HG03196 (cell line): ENCODE data around the gene TNNT3.

Experiments
- ATAC-seq: cut with Tn5 transposase; IDR thresholded peaks from one replicate; pipeline ENCODE4 v1.9.1; 2021; ENCODE audit not compliant: unreplicated experiment

TNNT3 gene

DNA sequence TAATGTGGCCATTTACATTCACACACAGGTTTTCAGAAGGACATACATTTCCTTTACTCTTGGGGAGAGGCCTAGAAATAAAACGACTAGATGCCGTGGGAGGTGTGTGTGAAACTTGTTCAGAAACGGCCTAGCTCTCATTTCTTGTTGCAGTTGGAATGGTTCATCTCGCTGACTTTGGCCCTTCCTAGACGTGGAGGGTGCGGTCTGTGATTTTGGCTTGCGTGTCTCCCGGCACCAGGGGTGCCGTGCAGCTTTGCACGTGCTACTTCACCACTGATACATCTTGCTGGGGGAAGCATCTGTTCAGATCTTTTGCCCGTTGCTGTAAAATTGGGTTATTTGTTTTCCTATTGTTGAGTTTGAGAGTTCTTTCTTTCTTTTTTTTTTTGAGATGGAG lies 24.7 kb upstream of the TNNT3 start:
- no peak for ATAC-seq

DNA sequence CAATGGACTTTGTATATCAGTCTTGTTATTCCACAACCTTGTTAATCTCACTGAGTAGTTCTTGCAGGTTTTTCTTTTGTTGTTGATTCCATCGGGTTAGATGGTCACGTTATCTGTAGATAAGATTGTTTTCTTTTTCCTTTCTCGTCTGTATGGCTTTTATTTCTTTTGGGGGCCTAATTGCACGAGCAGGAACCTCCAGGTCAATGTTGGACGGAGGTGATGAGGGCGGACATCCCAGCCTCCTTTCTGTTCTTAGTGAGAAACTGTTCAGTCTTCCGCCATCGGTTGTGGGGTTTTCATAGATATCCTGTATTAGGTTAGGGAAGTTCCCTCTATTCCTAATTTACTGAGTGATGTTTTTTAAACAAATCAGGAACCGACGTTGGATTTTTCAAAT lies 23.0 kb upstream of the TNNT3 start:
- ATAC-seq = no peak

DNA sequence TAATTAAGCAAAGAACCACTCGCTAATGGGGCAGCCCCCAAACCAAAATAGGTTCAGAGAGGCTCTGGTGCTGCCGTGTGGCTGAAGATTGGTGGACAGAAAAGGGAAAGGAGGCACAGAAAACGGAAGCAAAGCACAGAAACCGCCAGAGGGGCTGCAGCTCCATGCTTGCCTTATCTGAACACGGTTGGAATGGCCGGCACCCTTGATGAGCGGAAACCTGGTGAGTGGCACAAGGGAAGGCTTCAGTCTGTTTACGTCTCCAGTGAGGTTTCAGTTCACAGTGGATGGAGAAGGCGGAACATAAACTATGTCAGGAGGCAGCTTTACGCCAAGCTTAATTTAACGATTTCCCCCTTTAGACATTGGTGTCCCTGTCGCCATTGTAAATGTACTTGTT lies 22.6 kb upstream of the TNNT3 start:
- no peak for ATAC-seq

DNA sequence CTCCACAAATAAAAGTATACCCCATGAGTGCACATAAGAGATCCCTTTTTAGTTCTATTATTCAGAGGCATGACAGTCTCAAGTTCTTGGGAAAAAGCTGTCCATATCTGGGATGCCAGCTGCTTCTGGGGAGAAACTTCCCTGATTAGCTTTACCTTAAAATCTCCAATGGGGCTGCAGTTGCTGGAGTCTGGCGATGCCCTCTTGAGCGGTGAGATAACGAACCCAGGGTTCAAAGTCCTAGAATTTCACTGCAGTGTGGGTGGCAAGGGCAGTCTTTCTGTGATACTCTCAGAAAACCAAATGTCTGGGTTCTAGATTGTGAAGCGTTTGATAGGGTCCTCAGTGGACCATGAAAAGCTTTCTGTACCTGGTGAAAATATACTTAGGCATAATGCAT lies 20.4 kb upstream of the TNNT3 start:
- ATAC-seq = no peak

DNA sequence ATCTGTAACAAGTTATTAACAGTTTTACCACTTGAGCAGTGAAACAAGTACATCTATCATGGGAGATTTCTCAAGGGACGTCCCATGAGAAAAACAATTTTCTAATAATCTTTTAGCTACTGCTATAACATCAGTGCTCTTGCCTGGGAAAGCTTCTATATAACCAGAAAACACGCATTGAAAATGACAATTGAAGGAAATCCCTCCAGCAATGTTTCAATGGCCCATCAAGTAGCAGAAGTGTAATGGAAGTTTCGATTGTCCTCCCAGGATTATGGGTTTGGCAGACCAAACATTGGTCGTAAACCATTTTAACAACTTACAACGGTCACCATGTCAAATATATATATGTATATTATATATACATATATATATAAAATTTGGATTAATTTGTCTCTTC lies 19.8 kb upstream of the TNNT3 start:
- no peak for ATAC-seq

DNA sequence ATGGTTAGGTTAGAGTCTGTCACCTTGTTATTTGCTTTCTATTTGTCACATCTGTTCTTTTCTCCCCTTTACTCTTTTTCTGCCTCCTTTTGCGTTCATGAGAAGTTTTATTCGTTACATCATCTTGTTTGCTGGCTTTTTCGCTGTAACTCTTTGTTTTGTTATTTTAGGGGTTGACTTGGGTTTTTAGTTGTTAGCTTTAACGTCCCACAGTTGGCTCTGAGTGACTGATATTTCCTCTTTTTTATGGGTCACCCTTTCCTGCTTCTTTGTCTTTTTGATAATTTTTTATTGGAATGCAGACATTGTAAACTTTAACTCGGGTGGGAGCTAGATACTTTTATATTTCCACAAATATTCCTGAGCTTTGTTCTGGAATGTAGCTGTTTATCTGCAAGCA lies 13.3 kb upstream of the TNNT3 start:
- ATAC-seq = no peak

DNA sequence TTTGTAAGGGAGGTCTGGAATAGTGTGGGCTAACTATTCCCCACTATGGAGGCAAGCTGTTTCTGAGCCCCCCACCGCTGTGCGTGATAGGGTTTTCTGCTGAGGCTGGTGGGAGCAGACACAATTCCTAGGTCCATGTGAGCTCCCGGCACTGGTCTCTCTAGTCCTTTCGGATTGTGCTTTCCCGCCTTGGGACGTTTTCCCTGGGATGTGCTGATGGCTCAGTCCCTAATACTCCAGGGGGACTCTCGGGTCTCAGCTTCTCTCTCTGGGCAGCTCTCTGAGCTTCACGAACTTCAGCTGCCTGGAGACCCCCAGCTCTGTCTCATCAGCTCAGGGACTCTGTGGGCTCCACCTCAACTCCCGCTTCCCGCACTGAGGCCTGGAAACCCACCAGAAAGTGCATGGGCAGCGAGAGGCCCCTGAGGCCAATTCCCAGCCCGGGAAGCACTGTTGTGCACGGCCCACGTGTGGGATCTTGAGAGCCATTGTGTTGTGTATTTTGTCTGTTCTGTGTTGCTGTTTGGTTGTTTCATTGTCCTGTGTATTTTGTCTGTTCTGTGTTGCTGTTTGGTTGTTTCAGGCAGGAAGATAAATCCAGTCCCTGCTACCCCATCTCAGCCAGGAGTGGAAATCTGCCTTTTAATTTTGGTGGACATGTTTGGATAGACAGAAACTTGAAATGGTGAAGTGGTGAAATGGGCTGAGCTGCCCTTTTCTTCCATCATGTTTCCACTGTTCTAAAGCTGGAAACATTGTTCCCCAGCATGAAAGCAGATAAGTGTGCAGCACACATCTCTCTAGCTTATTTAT lies 12.7 kb upstream of the TNNT3 start:
- no peak for ATAC-seq

DNA sequence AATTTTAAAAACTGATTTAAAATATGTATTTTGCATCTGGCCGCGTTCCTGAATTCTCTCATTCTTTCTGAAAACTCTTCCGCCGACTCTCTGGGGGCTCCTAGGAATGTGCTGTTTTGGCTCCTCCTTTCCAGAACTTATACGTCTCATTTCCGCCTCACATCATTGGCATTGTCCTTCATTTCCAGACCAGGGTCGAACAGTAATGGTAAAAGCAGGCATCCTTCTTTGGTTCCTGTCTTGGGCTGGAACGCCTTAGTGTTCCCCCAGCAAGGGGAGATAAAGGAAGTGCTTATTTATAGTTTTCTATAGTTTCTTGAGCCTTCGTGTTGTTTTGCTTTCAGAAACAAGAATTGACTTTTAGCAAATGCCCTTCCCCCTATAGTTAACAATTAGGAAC lies 10.9 kb upstream of the TNNT3 start:
- no peak for ATAC-seq

DNA sequence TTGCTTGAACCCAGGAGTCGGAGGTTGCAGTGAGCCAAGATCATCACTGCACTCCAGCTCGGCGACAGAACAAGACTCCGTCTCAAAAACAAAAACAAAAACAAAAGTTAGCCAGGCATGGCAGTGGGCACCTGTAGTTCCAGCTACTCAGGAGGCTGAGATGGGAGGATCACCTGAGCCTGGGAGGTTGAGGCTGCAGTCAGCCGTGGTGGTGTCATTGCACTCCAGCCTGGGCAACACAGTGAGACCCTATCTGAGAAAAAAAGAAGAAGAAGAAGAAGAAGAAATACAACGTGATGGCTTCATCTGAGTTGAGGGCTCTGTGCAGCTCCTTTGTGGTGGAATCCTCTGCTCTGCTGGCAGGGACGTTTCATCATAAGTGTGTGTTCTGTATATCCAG lies 10.0 kb upstream of the TNNT3 start:
- no peak for ATAC-seq

DNA sequence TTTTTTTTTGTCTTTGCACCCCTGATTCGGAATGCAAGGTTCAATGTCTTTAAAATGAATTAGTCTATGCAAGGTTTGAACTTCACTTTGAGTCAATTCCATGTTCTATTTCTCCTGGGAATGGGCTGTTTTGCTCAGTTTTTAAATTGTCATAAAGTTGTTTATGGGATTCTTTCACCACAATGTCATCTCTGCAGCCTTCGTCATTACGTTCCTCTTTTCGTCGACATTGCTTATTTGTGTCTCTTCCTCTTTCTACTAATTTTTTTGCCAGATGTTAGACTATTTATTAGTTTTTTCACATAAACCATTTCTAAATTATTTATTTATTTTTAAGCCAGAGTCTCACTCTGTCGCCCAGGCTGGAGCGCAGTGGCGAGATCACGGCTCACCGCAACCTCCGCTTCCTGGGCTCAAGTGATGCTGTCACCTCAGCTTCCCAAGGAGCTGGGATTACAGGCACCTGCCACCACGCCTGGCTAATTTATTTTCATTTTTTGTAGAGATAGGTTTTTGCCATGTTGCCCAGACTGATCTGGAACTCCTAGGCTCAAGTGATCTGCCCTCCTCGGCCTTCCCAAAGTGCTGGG lies 7.1 kb upstream of the TNNT3 start:
- ATAC-seq = no peak

DNA sequence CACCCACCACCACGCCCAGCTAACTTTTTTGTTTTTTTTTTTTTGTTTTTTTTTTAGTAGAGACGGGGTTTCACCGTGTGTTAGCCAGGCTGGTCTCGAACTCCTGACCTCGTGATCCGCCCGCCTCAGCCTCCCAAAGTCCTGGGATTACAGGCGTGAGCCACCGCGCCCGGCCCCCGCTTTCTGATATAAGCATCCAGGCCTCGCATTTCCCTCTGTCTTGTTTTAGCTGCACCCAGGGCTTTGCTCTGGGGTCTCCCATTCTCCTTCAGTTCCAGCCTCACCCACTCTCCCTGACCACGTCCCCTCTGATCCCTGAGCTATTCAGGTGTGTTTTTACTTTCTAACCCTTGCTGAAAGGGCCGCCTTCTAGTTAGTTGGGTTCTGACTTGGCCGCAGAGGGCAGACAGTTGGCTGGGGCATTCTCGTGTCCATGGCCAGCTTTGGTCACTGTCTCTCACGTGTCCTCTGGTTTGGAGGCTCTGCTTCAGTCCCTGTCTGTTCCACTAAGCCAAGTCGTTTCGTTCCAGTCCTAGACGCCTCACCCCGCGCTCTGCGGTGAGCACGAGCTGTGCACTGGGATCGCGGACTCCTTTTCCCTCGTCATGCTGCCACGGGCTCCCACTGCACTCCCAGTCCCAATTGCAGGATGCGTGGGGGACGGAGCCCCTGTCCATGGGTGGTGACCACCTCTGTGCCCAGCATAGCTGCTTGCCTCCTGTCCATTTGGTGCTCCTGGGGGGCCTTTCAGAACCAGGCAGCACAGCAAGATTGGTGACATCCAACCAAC lies 6.0 kb upstream of the TNNT3 start:
- ATAC-seq = no peak

DNA sequence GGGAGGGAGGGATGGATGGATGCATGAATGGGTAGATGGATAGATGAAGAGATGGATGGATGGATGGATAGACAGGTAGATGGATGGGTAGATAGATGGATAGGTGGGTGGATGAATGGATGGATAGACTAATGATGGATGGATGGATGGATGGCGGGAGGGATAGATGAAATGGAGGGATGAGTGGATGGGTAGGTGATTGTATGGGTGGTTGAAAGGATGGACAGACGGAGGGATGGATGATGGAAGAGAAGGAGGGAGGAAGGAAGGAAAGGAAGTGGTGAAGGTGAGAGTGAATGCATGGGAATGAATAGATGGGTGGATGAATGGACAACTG lies 3.7 kb upstream of the TNNT3 start:
- no peak for ATAC-seq

DNA sequence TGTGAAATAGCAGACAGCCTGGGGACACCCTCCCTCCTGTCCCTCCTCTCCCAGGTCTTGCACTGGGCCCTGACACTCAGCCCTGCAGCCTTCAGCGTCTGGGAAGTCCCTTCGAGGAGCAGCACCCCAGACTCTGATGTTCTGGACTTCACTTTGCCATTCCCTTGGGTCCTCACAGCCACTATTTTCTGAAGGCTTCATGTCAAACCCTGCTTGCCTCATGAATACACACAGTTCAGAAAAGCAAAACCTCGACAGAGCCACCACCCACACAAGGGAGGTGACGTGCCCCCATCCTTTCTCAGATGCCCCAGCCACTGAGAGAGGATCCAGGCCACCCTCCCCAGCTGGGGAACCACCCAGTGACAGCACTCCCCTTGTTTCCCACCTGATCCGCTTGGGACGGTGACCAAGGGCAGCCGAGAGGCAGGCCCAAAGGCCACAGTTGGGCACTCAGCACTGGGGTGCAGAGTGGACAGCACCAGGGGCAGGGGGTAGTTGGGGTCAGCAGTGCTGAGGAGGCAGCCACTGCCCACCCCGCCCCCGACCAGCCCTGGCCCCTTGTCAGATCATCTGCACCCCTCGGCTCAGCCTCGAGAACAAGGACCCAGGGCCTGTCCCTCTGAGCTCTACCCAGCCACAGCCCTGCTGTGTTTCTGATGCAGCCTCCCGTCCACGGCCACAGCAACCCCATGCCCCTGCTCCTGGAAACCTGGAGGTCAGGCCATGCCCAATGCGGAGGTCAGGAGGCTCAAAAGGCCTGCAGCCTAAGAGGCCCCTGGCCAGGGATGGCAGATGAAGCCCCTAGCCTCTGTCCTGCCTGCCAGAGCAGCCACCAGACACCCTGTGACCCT lies 3.1 kb upstream of the TNNT3 start:
- no peak for ATAC-seq

DNA sequence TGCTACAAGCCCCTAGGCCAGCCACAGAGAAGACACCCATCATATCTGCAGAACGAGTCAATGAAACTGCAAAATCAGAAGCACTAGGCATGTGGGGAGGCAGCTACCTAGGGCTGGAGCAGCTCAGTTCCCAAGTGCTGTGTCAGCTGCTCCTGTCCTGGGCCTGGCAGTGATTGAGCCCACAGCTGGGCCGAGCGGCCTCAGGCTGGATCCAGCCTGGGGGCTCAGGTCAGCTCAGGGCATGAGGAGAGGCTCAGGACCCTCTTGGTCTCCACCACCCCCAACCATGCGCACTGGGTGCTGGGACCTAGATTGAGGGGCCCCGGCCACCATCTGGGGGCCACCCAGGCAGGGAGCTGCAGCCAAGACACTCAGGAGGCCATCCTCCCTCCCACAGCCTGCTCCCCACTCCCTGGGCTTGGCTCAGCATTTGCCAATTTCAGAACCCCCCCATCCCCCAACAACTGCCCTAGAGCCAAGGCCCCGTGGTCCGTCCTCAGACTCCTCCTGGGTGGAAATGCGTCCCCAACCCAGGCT lies 2.4 kb upstream of the TNNT3 start:
- ATAC-seq = no peak

DNA sequence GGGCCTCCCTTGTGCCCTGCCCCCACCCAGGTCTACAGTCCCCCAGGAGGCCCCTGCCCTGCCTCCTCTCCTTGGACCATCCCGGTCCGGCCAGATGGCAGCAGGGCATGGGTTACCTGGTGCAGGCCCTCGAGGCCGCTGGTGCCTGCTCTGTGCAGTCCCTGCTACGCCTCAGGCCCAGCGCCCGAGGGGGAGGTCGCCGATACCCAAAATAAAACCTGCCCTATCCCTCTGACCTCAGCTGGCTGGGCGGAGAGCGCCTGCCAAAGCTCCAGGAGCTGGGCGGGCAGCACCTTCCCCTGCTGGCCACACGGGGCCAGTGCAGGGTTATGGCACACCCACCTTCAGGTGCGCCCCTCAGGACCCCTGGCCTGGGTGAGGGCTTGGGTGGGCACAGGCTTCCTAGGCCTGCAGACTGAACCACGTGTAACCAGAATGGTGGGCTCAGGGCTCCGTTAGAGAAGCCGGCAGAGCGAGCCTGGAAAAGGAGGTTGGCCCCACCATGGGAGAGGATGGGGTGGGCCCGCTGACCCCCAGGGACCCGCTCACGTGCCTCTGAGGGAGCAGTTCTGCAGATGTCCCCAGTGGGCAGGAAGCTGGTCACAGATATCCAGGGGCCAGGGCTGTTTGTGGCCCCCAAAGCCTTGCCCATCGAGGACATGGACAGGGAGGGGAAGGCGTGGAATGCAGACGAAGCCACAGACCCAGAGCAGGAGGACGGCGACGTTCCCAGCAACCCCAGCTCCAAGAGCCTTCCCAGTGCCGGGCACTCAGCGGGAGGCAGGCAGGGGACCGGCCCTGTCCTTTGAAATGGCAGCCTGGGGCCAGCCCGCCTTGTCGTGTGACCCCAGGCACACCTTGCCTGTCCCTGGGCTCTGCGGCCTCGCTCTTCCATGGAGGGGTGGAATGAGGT lies 1.7 kb upstream of the TNNT3 start:
- ATAC-seq = no peak

DNA sequence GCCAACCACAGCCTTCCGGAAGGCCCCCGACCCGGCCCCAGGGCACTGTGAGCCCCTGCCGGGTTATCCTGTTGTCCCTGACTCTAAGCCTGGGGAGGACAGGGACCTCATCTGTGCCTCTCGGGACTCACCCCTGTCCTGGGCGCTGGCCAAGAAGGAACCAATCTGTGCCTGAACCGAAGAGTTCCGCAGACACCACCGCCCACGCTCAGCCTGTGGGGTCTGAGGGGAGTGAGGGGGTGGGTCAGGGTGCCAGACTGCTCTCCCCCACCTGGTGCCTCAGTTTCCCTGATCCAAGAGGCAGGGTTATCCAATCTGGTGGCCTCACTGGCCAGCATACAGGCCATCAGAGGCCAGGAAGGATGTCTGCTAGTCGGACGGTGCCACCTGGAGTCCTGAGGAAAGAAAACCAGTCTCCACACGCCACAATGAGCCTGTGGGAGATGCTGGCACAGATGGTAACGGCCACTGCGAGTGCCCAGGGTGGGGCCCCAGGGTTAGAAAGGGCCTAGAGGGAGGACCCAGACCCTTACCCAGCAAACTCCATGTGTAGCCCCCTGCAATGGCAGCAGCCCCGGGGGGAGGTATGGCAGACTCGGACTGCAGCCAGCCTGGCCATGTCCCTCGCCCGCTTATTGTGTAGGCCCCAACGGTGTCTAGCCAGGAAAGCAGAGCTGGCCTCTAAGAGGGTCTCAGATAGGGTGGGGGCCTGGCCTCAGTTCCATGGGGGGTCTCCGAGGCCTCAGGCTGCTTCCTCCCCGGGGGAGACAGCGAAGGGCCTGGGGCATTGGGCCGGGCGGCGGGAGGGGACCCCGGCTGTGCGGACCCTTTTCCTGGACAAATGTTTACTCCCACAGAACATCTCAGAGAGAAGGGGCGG lies 827 bp upstream of the TNNT3 start:
- ATAC-seq = no peak

DNA sequence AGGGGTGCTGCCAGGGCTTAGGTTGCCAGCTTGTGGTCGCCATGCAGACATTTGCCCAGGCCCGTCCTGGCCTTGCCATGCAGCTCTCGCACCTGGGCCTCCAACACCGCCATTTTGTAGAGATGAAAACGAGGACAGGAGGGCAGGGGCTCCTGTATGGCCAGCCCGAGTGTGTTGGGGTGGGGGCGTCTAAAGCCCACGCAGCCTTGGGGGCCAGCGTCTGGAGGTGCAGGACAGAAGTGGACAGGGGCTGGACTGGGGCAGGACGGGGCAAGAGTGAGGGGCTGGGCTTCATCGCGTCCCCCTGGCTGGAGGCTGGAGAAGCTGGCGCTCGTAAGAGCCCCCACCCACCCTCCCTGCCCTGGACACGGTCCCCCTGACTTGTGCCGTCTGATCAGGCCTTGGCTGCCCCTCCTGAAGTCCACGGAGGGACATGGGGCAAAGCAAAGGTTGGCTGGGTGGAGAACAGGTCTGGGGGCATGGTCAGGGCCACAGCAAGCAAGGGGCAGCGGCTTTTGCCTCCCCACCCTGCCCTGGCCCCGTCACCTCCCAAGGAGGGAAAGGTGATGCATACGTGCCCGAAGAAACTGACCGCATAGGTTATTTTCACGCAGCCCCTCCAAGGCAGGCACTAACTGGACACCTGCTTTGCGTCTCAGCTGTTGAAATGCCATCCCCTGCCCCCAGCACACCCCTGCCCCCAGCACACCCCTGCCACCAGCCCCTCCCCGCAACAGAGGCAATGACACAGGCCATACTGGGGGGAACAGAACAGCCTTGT lies 815 bp downstream of the TNNT3 start:
- ATAC-seq = no peak

DNA sequence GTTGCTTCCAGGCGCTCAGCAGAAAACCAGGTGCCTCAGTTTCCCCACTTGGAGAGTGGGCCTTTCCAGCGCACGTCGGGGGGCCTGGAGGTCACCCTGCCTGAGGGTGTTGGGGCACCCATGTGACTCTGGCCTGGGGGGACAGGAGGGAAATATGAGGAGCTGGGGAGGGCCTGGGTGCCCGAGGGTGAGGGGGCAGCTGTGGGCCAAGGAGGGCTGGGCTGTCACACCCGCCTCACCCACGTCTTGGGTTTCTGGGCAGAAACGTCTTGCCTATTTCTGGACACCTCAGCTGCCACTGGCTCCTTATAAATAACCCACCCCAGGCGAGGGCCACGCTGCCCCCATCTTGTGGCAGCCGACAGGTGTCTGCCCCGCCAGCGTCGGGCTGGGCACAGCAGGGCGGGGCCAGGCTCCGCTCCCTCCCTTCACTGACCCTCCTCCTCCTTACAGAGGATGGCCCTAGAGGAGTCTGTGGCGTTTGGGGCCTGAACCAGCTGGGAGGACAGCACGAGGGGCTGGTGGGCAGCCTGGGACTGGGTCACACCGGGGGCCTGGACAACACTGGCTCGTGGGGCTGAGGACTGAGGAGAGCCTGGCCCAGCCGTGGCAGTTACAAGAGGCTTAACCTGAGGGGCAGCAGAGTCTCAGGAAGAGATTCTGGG lies 1.5 kb downstream of the TNNT3 start:
- ATAC-seq = no peak
